ENCODE data around the gene ASB13.

GRCh38 chr10:5650664-5651387 is 15.6 kb downstream of the ASB13 start:
- TF ChIP-seq CTCF (IDR thresholded peaks at IDR 0.05; ENCODE audit: low read length) (no peak), EZH2phosphoT487 (IDR thresholded peaks at IDR 0.05; ENCODE audit: low read length) (no peak), EZH2 (optimal IDR thresholded peaks at IDR 0.05; ENCODE audit: low read depth, low read length) (no peak)
